ENCODE measurements around the gene ITPK1.

- TF ChIP-seq, protein P1, sequence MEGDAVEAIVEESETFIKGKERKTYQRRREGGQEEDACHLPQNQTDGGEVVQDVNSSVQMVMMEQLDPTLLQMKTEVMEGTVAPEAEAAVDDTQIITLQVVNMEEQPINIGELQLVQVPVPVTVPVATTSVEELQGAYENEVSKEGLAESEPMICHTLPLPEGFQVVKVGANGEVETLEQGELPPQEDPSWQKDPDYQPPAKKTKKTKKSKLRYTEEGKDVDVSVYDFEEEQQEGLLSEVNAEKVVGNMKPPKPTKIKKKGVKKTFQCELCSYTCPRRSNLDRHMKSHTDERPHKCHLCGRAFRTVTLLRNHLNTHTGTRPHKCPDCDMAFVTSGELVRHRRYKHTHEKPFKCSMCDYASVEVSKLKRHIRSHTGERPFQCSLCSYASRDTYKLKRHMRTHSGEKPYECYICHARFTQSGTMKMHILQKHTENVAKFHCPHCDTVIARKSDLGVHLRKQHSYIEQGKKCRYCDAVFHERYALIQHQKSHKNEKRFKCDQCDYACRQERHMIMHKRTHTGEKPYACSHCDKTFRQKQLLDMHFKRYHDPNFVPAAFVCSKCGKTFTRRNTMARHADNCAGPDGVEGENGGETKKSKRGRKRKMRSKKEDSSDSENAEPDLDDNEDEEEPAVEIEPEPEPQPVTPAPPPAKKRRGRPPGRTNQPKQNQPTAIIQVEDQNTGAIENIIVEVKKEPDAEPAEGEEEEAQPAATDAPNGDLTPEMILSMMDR (conservative IDR thresholded peaks at IDR 0.05 in 1 of 2, IDR thresholded peaks at IDR 0.05 in 1 of 2; ENCODE audit: extremely low read depth in 1 of 2, insufficient read depth in 1 of 2, low read depth in 1 of 2, low read length in 2 of 2) = no peak
- TF ChIP-seq EZH2 (IDR thresholded peaks at IDR 0.05; ENCODE audit: borderline replicate concordance, low read length) = no peak
Observed at GRCh38 chr14:93054006-93054405, 61.7 kb downstream of the ITPK1 start.

All from mammary epithelial cell (primary cell).